Retina (tissue), 1 donor: ENCODE data around the gene ADARB2.
A peak's percentile ranks its signal among the peaks of the same experiment; 100 is the strongest.
"Not testable (repeated sequence)": the region's sequence is repeated elsewhere in the genome, so short reads cannot be mapped to it uniquely, and the experiment has no call there.

ENCODE experiments used
- DNase-seq: peaks from one replicate; pipeline ENCODE4 v3.0.0-alpha.2; 2016

The ADARB2 gene

GRCh38 chr10:1267568-1267967, 469.8 kb downstream of the ADARB2 start:
- DNase-seq, result no peak

- DNase-seq, result no peak
Observed at GRCh38 chr10:1267148-1267547, 470.2 kb downstream of the ADARB2 start.

- DNase-seq, result no peak
Observed at GRCh38 chr10:1266033-1266802, 471.1 kb downstream of the ADARB2 start.

GRCh38 chr10:1264001-1264400, 473.3 kb downstream of the ADARB2 start:
- DNase-seq, result peak; percentile 61

- no peak for DNase-seq
Observed at GRCh38 chr10:1257274-1257673, 480.1 kb downstream of the ADARB2 start.

GRCh38 chr10:1256432-1256725, 480.9 kb downstream of the ADARB2 start:
- DNase-seq, result no peak

- DNase-seq, result no peak
Observed at GRCh38 chr10:1255600-1256431, 481.5 kb downstream of the ADARB2 start.

GRCh38 chr10:1255118-1255517, 482.2 kb downstream of the ADARB2 start:
- no peak for DNase-seq

- no peak for DNase-seq
Observed at GRCh38 chr10:1253523-1254353, 483.6 kb downstream of the ADARB2 start.

GRCh38 chr10:1251769-1252168, 485.6 kb downstream of the ADARB2 start:
- DNase-seq, result no peak

GRCh38 chr10:1249142-1249920, 488.0 kb downstream of the ADARB2 start:
- DNase-seq, result no peak

GRCh38 chr10:1248262-1248630, 489.1 kb downstream of the ADARB2 start:
- not testable (repeated sequence) for DNase-seq

- no peak for DNase-seq
Observed at GRCh38 chr10:1247598-1248261, 489.6 kb downstream of the ADARB2 start.

- no peak for DNase-seq
Observed at GRCh38 chr10:1244493-1244892, 492.8 kb downstream of the ADARB2 start.

GRCh38 chr10:1243486-1244234, 493.7 kb downstream of the ADARB2 start:
- DNase-seq, result no peak

GRCh38 chr10:1242975-1243374, 494.4 kb downstream of the ADARB2 start:
- DNase-seq, result no peak

GRCh38 chr10:1241973-1242935, 495.1 kb downstream of the ADARB2 start:
- no peak for DNase-seq

- DNase-seq, result no peak
Observed at GRCh38 chr10:1241322-1241890, 495.9 kb downstream of the ADARB2 start.

GRCh38 chr10:1240341-1240775, 497.0 kb downstream of the ADARB2 start:
- DNase-seq, result no peak

- no peak for DNase-seq
Observed at GRCh38 chr10:1233031-1233430, 504.3 kb downstream of the ADARB2 start.
